ENCODE data around the gene WWP2.

The WWP2 gene

DNA sequence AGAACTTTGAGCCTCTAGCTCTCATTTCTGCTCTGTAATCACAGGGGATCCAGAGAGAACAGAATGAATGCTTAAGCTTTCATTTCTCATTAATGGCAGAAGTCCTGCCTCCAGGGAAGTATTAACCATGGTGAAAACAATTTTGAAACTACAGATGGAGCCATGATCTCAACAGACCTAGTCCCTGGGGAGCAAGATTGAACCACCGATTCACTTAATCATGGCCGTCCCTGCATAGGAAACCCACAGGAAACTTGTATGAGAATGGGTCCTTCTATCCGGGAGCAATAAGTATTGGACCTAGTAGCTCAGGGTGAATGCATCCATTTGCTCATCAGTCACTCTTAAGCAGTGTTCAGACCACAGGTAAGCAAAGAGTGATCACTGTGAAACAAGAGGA is 148.8 kb downstream of the WWP2 start:
- DNase-seq (ENCODE audit: low read depth), result peak; percentile 67
- no peak overlapping the region for H3K4me3 ChIP-seq (ENCODE audit: control insufficient read depth, low read depth, low read length)
- TF ChIP-seq, protein P1, sequence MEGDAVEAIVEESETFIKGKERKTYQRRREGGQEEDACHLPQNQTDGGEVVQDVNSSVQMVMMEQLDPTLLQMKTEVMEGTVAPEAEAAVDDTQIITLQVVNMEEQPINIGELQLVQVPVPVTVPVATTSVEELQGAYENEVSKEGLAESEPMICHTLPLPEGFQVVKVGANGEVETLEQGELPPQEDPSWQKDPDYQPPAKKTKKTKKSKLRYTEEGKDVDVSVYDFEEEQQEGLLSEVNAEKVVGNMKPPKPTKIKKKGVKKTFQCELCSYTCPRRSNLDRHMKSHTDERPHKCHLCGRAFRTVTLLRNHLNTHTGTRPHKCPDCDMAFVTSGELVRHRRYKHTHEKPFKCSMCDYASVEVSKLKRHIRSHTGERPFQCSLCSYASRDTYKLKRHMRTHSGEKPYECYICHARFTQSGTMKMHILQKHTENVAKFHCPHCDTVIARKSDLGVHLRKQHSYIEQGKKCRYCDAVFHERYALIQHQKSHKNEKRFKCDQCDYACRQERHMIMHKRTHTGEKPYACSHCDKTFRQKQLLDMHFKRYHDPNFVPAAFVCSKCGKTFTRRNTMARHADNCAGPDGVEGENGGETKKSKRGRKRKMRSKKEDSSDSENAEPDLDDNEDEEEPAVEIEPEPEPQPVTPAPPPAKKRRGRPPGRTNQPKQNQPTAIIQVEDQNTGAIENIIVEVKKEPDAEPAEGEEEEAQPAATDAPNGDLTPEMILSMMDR (conservative IDR thresholded peaks at IDR 0.05; ENCODE audit: control insufficient read depth, insufficient read depth, low read depth, low read length), result no peak

DNA sequence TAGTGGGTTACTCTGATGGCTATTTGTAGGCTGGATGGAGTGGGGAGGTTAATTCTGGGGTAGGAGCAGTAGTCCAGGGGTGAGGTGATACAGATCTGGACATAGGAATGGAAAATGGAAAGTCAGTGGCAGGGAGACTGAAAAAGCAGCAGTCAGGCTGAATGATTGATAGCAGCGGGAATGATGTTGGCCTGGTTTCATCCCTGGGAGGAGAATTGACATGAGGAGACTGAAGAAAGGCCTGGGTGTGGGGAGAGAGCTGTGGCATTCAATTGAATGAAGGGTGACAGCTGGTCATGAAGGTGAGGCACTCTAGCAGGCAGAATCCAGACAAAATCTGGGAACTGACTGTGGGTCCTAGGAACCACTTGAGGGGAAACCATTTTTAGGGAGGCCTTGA is 154.3 kb downstream of the WWP2 start:
- H3K4me3 ChIP-seq (ENCODE audit: control insufficient read depth, low read depth, low read length), result no peak overlapping the region
- no peak for DNase-seq (ENCODE audit: low read depth)
- TF ChIP-seq, protein P1 (conservative IDR thresholded peaks at IDR 0.05; ENCODE audit: control insufficient read depth, insufficient read depth, low read depth, low read length), result no peak

DNA sequence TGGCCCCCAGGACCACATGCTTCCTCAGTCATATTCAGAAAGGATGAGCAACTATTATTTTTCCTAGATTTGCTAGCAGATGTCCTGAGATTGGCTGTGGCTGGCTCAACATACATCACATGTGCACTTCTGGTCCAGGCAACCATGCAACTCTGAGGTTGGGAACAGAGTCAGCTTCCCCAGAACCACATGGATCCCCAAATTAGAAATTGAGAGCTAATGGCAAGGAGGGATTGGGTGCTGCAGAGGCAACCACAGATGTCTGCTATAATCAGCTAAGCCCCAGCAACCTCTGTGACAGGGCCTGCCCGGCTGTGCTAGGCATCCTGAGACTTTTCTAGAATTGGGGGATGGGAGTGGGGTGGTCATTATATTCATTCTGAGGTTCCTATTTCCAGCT is 155.2 kb downstream of the WWP2 start:
- TF ChIP-seq, protein P1 (conservative IDR thresholded peaks at IDR 0.05; ENCODE audit: control insufficient read depth, insufficient read depth, low read depth, low read length), result no peak
- peak overlapping the region; percentile 6 for H3K4me3 ChIP-seq (ENCODE audit: control insufficient read depth, low read depth, low read length)
- no peak for DNase-seq (ENCODE audit: low read depth)

DNA sequence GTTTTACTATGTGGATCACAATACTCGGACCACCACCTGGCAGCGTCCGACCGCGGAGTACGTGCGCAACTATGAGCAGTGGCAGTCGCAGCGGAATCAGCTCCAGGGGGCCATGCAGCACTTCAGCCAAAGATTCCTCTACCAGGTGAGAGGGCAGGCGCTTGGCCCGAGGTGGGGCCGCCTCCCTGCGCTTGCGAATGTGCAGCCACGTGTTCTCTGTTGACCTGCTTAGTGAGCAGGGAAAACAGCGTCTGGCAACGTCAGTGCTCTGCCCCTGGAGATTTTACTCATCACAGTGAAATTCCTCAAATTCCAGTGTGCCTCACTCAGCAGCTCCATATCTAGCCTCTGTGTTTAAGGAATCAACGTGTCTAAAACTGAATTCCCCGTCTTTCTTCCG is 155.6 kb downstream of the WWP2 start:
- TF ChIP-seq, protein P1 (conservative IDR thresholded peaks at IDR 0.05; ENCODE audit: control insufficient read depth, insufficient read depth, low read depth, low read length), result no peak
- peak; percentile 98 for DNase-seq (ENCODE audit: low read depth)
- H3K4me3 ChIP-seq (ENCODE audit: control insufficient read depth, low read depth, low read length), result peak overlapping the region; percentile 43

DNA sequence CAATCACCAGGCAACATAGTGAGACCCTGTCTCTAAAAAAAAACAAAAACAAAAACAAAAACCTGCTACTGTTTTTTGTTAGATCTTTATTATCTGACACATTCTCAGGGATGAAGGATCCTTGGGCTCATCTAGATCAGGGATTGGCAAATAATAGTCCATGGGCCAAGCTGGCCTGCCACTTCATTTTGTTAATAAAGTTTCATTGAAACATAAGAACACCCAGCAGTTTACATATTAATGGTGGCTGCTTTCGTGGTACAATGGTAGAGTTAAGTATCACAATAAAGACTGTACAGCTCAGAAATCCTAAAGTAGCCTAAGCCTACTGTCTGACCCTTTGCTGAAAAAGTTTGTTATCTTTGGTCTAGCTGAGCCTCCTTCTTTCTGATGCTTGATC is 156.1 kb downstream of the WWP2 start:
- H3K4me3 ChIP-seq (ENCODE audit: control insufficient read depth, low read depth, low read length), result peak overlapping the region; percentile 43
- TF ChIP-seq, protein P1 (conservative IDR thresholded peaks at IDR 0.05; ENCODE audit: control insufficient read depth, insufficient read depth, low read depth, low read length), result no peak
- peak; percentile 46 for DNase-seq (ENCODE audit: low read depth)

DNA sequence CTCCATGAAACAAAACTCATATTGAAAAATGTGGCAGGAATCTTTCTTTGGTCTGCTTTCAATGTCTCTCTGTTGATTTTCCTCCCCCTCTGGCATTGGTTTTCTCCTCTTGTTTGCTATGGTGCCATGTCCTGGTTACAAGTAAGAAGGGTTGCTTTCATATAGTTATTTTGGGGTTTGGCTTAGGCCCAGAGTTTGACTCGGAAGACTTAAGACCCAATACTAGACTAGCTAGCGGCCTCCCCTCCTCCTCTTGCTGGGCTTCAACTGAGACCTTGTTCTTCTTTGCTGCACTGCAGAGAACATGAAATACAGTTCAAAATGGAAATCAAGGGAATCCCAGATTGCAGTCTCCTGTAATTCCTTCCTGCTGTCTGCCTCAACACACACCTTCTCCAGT is 159.0 kb downstream of the WWP2 start:
- TF ChIP-seq, protein P1 (conservative IDR thresholded peaks at IDR 0.05; ENCODE audit: control insufficient read depth, insufficient read depth, low read depth, low read length), result no peak

DNA sequence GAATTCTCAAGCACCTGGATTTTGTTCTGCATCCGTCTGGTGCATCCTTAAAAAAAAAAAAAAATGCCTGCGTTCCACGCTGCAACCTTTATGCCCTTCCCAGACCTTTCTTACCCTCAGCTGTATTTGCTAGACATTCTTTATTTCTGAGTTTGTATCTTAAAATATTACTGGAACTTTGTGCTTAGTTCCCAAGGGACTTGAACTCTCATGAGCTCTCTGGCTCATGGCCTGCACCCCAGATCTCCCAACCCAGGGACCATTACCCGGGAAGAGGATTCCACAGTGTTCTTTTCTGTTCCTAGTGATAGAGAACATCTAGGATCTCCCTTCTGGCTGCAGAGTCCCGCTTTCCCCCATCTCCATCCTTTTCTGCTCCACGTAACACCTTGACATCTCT is 160.1 kb downstream of the WWP2 start:
- H3K4me3 ChIP-seq (ENCODE audit: control insufficient read depth, low read depth, low read length), result no peak overlapping the region
- DNase-seq (ENCODE audit: low read depth), result no peak
- TF ChIP-seq, protein P1 (conservative IDR thresholded peaks at IDR 0.05; ENCODE audit: control insufficient read depth, insufficient read depth, low read depth, low read length), result no peak

More for the DNA sequence above, 159.0 kb downstream of the WWP2 start:
- DNase-seq (ENCODE audit: low read depth), result peak; percentile 43
- no peak overlapping the region for H3K4me3 ChIP-seq (ENCODE audit: control insufficient read depth, low read depth, low read length)
